Fibroblast of lung (primary cell): ENCODE results near the gene PHF21A. TPM values are rescaled to one million over a fixed set of nuclear protein-coding genes. Genes with fewer than 3 reads are reported as not detected.
A peak's percentile ranks its signal among the peaks of the same experiment; 100 is the strongest.

Experiments used
- DNase-seq, 2 donors: peaks; one replicate each; pipeline versions ENCODE4 v3.0.0 to v3.0.0-alpha.2; 2010; ENCODE audit warnings: low read depth in 2 of 2
- H2AFZ ChIP-seq: 2 replicates; pipeline ENCODE4 v1.5.1; 2012; ENCODE audit warnings: low read length, control low read depth, inconsistent platforms
- H3K27ac ChIP-seq: 2 replicates; pipeline ENCODE4 v1.5.1; 2011; ENCODE audit warnings: low read length, control low read depth; ENCODE audit not compliant: insufficient read depth
- H3K27me3 ChIP-seq: 2 replicates; pipeline ENCODE4 v1.5.1; 2011; ENCODE audit warnings: mild to moderate bottlenecking, low read length; ENCODE audit not compliant: control insufficient read depth, insufficient read depth
- H3K36me3 ChIP-seq: 2 replicates; pipeline ENCODE4 v1.5.1; 2011; ENCODE audit warnings: low read length; ENCODE audit not compliant: control insufficient read depth, insufficient read depth
- H3K4me1 ChIP-seq: 2 replicates; pipeline ENCODE4 v1.5.1; 2011; ENCODE audit warnings: low read length; ENCODE audit not compliant: control insufficient read depth, insufficient read depth; ENCODE audit errors: extremely low read depth
- H3K4me2 ChIP-seq: 2 replicates; pipeline ENCODE4 v1.5.1; 2011; ENCODE audit warnings: low read length, control low read depth; ENCODE audit not compliant: insufficient read depth; ENCODE audit errors: extremely low read depth
- H3K4me3 ChIP-seq, 4 experiments: fragments of 200-600 bp in 1 of 4; sonication (generic) in 1 of 4; replicated peaks in 1 of 4; 2 replicates each; pipeline ENCODE4 v1.5.1; 2011 to 2016; ENCODE audit warnings: low read length in 4 of 4, low read depth in 3 of 4, mild to moderate bottlenecking in 3 of 4, control low read depth in 2 of 4, inconsistent platforms in 1 of 4, mixed read lengths in 1 of 4; ENCODE audit not compliant: insufficient read depth in 1 of 4; ENCODE audit errors: control extremely low read depth in 1 of 4
- H3K79me2 ChIP-seq: 2 replicates; pipeline ENCODE4 v1.5.1; 2012; ENCODE audit warnings: mild to moderate bottlenecking, low read length, inconsistent platforms; ENCODE audit not compliant: control insufficient read depth, insufficient read depth
- H3K9ac ChIP-seq: 2 replicates; pipeline ENCODE4 v1.5.1; 2011; ENCODE audit warnings: mild to moderate bottlenecking, low read length, control low read depth; ENCODE audit not compliant: insufficient read depth
- H3K9me3 ChIP-seq: 2 replicates; pipeline ENCODE4 v1.5.1; 2012; ENCODE audit warnings: low read depth, low read length; ENCODE audit not compliant: control insufficient read depth, insufficient read depth
- H4K20me1 ChIP-seq: 2 replicates; pipeline ENCODE4 v1.5.1; 2011; ENCODE audit warnings: low read length; ENCODE audit not compliant: control insufficient read depth, insufficient read depth; ENCODE audit errors: extremely low read depth
- CTCF ChIP-seq, 2 donors: IDR thresholded peaks in 1 of 2; conservative IDR thresholded peaks in 1 of 2; 1 replicate in 1 of 2; 2 replicates in 1 of 2; pipeline ENCODE4 v1.5.1; 2011 to 2012; ENCODE audit warnings: low read length in 2 of 2, control low read depth in 1 of 2, inconsistent platforms in 1 of 2, low read depth in 1 of 2, mild to moderate bottlenecking in 1 of 2
- EZH2 ChIP-seq: IDR thresholded peaks from 2 replicates; pipeline ENCODE4 v1.5.1; 2012; ENCODE audit warnings: low read length, control low read depth, mild to moderate bottlenecking; ENCODE audit errors: missing control alignments
- polyA plus RNA-seq, 2 donors: library from polyadenylated mRNA; depleted of rRNA in 1 of 2; stranded (reverse) in 1 of 2; unstranded in 1 of 2; fragments of >200 nt; gene quantifications; 2 replicates each; pipeline ENCODE4 v1.2.1, GENCODE V29; 2011 to 2012; ENCODE audit warnings: missing spikeins in 1 of 2
- total RNA-seq: library from RNA; depleted of rRNA; stranded (reverse); fragments of >200 nt; gene quantifications from 2 replicates; pipeline ENCODE4 v1.2.1, GENCODE V29; 2014

The PHF21A gene
- total and polyA plus RNA-seq, 2 donors (not counting 1 experiment from before 2014, with no cell fraction given), result 18.5 to 21.0 TPM

- Histone ChIP-seq H3K36me3 (no peaks in the 10 kb centered on the region), H3K9me3 (no peaks in the 10 kb centered on the region), H3K4me2 (no peak overlapping the region), H2AFZ (no peak overlapping the region), H3K4me1 (no peaks in the 10 kb centered on the region), H3K27ac (no peak overlapping the region), H3K4me3 (no peak overlapping the region), H4K20me1 (peaks cover 3% of the 10 kb centered on the region), H3K9ac (no peak overlapping the region), H3K27me3 (peaks cover 3% of the 10 kb centered on the region), H3K79me2 (no peaks in the 10 kb centered on the region)
- DNase-seq, result no peak
- TF ChIP-seq EZH2, result no peak
- no peak for TF ChIP-seq CTCF (conservative IDR thresholded peaks at IDR 0.05 in 1 of 2, IDR thresholded peaks at IDR 0.05 in 1 of 2; ENCODE audit: low read depth in 1 of 2, low read length in 2 of 2)
These were observed 233.7 kb downstream of the PHF21A start for GRCh38 chr11:45887587-45887986.

DNA sequence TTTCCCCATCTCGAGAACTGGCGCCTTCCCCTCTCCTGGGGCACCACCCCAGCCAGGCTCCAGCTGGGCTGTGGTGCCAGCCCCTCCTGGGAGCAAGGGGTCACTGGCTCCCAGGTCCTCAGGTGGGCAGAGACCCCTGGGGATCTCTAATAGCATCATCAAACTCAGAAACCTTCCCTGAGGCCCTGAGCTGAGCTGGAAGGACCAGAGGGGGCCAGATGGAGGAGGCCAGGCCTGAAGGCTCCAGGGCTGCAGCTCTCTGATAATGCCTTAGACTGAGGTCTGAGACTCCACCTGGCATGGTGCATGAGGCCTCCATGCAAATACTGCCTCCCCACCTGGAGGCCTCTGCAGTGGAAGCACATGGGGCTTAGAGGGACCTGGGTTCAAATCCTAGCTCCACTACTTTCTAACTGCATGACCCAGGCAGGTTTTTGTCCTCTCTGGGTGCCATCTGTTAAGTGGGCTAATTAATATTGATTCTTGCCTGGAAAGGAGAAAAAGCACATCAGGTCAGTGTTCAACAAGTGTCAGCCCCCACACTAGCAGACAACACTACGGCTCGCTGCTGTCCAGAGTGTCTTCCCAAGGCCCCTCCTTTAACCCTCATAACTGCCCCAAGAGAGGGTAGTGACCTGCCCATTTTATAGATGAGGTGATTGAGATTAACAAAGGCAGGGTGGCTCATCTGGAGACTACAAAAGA is 234.3 kb downstream of the PHF21A start:
- H4K20me1 ChIP-seq, result peaks cover 3% of the 10 kb centered on the region
- DNase-seq, result no peak
- no peaks in the 10 kb centered on the region for H3K36me3 ChIP-seq
- TF ChIP-seq CTCF (conservative IDR thresholded peaks at IDR 0.05 in 1 of 2, IDR thresholded peaks at IDR 0.05 in 1 of 2; ENCODE audit: low read depth in 1 of 2, low read length in 2 of 2) (no peak), EZH2 (no peak)
- no peaks in the 10 kb centered on the region for H3K27me3 ChIP-seq
- no peaks in the 10 kb centered on the region for H3K79me2 ChIP-seq
- H3K27ac ChIP-seq, result no peak overlapping the region
- no peaks in the 10 kb centered on the region for H3K4me1 ChIP-seq
- no peak overlapping the region for H3K4me3 ChIP-seq
- no peaks in the 10 kb centered on the region for H3K9me3 ChIP-seq
- H3K4me2 ChIP-seq, result no peak overlapping the region
- no peak overlapping the region for H3K9ac ChIP-seq
- H2AFZ ChIP-seq, result no peak overlapping the region

DNA sequence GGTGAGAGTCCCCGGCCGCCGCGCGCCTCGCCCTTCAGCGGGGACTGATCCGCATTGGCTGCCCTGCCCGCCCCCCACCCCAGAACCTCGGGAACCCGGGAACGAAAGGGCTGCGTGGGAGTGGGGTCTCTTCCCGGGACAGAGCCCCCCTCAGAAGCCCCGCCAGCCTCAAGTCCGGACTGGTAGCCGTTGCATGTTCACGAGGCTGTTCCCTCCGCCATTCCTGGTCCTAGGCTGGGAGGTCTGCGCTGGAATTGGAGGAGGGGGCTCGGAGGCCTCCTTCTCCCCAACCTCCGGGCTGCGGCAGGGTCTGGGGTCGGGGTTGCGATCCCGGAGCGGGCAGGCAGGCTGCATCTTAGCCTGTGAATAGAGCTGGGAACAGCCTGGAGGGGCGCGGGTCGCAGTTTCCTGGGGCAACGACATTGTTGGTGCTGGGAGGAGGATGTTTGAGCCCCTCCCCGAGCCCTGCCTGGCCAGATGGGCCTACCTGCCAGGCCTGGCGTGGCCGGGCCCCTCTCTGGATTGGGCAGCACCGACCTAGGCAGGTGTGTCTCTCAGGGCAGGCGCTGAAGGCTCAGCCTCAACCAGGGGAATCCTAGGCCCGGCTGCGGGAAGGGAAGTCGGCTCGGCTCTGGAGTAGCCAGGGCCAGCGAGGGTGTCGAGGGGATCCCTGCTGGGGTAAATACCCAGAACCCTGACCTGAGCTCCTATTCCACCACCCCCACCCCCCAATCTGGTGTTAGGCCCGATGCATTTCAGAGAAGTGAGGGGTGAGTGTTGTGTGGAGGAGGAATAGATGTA is 235.1 kb downstream of the PHF21A start:
- Histone ChIP-seq H3K79me2 (no peaks in the 10 kb centered on the region), H3K4me3 (peak overlapping the region in 2 of 4 experiments; percentile 17 to 45), H3K9ac (no peak overlapping the region), H3K4me2 (peak overlapping the region; percentile 54), H3K4me1 (no peaks in the 10 kb centered on the region), H4K20me1 (peaks cover 3% of the 10 kb centered on the region), H3K9me3 (no peaks in the 10 kb centered on the region), H3K27ac (no peak overlapping the region), H3K27me3 (no peaks in the 10 kb centered on the region), H2AFZ (no peak overlapping the region), H3K36me3 (peaks cover 1% of the 10 kb centered on the region)
- no peak for DNase-seq
- peak; percentile 60 for TF ChIP-seq EZH2
- TF ChIP-seq CTCF (conservative IDR thresholded peaks at IDR 0.05 in 1 of 2, IDR thresholded peaks at IDR 0.05 in 1 of 2; ENCODE audit: low read depth in 1 of 2, low read length in 2 of 2), result no peak
